GM12872 (cell line): ENCODE data around the gene RBM45.

Source experiments
- TF ChIP-seq, protein P1 (sequence below): IDR thresholded peaks from 3 replicates; pipeline ENCODE4 v1.5.1; 2011; ENCODE audit warnings: low read depth, mild to moderate bottlenecking, low read length, moderate library complexity; ENCODE audit not compliant: insufficient read depth

Gene RBM45

DNA sequence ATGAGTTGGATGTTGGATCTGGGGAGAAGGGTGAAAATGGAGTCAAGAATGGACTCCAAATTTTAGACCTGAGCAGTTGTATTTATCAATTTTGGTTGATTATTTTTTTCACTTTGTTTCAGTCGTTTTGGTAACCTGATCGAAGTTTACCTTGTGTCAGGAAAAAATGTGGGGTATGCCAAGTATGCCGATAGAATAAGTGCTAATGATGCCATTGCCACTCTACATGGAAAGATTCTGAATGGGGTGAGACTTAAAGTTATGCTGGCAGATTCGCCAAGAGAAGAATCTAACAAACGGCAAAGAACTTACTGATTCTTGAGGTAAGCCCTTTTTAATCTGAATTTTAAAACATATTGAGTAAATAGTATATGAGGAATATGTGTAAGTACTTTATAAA, 13.6 kb downstream of the RBM45 start:
- TF ChIP-seq, protein P1, sequence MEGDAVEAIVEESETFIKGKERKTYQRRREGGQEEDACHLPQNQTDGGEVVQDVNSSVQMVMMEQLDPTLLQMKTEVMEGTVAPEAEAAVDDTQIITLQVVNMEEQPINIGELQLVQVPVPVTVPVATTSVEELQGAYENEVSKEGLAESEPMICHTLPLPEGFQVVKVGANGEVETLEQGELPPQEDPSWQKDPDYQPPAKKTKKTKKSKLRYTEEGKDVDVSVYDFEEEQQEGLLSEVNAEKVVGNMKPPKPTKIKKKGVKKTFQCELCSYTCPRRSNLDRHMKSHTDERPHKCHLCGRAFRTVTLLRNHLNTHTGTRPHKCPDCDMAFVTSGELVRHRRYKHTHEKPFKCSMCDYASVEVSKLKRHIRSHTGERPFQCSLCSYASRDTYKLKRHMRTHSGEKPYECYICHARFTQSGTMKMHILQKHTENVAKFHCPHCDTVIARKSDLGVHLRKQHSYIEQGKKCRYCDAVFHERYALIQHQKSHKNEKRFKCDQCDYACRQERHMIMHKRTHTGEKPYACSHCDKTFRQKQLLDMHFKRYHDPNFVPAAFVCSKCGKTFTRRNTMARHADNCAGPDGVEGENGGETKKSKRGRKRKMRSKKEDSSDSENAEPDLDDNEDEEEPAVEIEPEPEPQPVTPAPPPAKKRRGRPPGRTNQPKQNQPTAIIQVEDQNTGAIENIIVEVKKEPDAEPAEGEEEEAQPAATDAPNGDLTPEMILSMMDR, result no peak

DNA sequence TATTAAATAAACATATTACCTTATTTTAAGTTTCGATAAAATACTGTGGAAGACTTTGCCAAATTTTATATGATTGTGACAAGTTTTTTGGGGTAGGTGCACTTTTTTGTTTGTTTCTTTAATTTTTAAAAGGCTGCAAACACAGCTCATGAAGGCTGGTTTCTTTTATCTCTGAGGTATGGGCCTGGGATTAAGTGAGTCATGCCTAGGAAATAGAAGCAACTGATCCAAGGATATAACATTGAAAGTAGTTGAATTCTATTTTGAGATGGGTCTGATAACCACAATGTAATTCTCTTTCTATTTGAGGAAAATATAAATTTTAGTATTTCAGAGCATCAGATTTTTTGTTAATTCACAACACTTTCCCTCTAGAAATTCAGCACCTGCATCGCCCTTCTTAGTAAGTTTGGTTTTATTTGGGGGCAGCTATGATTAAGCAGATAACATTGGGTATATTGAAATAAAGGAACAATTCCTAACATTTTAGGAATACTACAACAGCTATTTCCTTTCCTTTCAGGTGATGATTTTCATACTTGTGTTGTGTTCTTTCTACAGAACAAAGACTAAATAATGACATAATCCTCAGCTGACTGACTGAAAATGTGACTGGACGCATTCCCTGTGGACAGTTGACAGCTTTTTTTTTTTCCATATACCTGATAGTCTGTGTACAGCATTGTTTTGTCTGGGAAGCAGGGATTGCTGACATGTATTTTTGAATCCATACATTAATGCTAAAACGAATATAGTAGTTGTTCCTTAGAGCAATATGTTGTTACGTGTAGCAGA, 16.8 kb downstream of the RBM45 start:
- TF ChIP-seq, protein P1, result no peak

DNA sequence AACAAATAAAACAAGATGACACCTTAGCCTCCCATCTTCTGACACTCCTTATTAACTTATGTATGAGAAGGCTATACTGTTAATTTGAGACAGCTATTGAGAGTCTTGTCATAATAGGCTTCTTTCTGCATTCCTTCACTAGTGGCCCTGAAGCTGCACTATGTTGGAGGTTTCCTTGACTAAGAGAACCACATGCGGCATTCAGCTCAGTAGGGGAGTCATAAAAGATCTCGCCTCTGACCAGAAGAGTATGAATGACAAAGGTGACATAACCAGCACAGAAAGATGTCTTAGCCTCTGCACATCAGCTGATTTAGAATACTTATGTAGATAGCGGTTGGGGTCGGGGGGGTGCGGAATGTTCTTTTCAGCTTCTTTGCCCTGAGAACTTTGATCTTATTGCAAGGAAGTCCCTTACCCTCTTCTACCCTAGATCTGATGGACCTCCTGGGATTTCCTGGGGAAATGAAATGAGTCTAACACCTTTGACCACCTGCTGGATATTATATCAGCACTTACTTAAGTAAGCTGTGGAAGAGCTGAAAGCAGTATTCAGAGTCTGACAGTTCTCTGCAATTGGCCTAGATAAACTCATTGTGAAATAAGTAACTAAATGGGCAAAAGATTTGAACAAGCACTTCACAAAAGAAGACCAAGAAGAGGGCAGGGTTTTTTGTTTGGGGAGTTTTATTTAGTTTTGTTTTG, 24.2 kb downstream of the RBM45 start:
- TF ChIP-seq, protein P1, result no peak

DNA sequence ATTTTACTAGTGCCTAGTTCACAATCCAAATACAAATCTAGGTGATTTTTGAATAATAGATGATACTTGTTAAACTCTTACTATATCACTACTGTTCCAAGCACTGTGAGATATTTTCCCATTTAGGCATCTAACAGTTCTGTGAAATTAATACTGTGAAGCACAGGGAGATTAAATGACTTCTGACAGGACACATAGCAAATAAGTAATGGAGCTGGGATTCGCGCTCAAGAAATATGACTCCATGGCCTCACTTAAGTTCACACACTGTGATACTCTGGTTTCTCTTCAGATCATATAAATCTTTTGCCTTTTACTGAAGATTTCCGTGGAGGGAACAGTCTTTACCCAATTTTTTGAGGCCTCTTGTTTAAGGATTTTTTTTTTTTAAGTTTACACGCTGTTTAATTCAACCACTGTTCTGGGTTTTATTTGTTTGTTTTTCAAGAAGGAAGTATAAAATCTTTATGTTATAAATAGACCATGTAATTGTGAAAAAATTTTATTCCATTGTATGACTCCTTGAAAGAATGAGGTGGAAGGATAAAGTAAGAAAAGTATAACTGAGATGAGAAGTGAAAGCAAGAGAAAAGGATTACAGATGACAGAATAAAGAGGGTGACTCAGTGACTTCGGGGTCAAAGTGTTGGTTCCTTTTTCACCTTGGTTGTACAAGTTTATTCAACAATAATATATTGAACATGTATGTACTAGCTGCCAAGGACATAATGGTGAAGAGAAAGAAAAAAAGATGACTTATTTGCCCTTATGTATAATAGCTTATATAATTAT, 30.2 kb downstream of the RBM45 start:
- TF ChIP-seq, protein P1, result no peak

DNA sequence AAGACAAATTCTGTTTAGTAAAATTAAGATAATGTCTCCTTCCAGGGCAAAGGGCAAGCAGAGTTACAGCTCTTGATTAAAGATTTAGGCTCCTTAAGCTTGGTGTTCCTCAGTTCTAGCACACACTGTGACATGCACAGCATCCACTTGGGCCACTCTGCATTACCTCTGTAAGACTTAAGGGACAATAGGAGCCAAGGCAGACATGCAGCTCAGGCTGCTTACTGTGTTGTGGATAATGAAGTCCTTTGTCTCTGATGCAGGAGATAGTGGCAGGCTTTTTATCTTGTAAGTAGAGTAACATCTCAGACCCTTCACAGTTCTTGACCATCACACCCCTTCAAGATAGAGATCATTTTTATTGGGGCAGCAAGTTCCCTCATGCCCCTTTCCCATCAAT, 31.2 kb downstream of the RBM45 start:
- TF ChIP-seq, protein P1, result no peak

DNA sequence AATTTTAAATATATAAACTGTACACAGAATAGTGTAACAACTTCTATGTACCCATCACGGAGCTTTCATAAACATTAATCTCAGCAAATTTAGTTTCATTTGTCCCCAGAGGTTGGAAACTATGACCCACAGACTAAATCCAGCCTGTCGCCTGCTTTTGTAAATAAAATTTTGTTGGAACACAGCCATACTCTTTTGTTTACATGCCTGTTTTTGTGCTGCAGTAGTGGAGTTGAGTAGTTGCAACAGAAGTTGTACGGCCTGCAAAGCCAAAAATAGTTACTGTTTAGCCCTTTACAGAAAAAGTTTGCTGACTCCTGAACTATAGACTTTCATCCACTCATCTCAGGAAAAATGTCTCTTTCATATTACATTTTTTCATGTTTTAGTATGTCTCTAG, 39.8 kb downstream of the RBM45 start:
- TF ChIP-seq, protein P1, result no peak

DNA sequence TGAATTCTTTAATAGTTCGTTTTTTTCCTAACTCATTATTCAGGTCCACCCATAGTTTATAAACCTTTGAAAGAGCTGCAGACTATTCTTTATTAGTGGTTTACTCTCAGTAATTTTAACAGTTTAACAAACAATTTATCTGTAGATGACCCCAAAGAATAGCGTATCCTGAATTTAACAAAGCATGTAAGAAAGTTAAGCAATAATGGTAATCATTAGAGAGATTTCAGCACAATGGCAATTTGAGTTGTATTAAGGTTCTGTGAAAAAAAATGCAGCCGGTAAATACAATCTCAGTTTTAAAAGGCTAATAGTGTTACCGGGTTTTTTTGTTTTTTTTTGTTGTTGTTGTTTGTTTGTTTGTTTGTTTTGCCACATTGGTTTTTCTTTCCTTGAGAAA, 40.3 kb downstream of the RBM45 start:
- TF ChIP-seq, protein P1, result no peak
